ENCODE data around the gene GBP1.
"Not testable (repeated sequence)": the region's sequence is repeated elsewhere in the genome, so short reads cannot be mapped to it uniquely, and the experiment has no call there.

Gene GBP1

GRCh38 chr1:89051300-89051954 lies 13.6 kb downstream of the GBP1 start:
- DNase-seq, result no peak

- DNase-seq, result no peak
Observed at GRCh38 chr1:89050649-89051033, 14.4 kb downstream of the GBP1 start.

DNA sequence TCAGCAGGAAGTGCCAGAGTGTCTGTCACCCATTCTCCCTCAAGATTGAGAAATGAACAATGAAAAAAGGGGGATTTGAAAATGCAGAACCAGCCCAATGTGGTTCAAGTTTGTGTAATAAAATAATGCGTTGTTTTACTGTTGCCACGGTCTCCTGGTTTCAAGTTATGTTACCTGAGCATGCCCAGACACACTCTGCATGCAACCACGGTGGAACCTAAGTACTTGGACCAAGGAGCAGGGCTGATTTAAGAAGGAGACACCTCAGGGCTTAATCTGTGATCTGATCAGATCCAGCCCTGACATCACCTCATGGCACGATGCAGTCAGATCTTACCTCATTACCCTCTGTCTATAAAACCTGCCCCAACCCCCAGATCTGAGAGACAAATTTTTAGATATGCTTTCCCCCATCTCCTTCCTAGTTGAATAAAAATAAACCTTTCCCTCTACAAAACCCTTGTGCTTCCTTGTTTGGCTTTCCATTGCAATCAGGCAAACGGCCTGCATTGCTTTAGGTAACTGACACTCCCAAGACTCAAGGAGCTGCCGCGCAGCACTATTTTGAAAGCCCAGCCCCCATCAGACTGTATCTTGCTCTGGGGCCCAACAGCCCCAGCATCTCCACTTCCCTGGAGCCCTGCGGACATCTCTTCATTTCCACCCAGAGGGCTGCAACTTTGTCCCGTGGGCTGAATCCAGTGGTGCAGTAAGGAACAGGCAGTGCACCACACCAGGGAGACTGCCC lies 14.9 kb downstream of the GBP1 start:
- DNase-seq, result not testable (repeated sequence)

DNA sequence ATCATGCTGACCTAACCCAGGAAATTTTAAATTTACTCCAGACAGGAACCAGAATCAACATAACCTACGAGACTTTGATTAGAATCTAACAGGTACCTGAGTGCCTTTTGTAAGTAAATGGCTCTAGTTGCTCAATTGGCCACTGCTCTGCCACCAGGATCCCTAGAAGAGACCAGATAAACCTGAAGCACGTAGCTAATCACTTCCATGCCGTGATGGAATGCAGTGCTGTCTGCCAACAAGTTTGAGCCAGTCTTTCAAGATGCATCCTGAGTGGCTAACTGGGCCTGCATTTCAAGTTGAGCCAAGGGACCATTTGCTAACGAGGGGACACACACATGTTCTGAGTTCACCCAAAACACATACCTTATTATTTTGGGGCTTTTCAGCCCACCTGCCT lies 15.8 kb downstream of the GBP1 start:
- not testable (repeated sequence) for DNase-seq

DNA sequence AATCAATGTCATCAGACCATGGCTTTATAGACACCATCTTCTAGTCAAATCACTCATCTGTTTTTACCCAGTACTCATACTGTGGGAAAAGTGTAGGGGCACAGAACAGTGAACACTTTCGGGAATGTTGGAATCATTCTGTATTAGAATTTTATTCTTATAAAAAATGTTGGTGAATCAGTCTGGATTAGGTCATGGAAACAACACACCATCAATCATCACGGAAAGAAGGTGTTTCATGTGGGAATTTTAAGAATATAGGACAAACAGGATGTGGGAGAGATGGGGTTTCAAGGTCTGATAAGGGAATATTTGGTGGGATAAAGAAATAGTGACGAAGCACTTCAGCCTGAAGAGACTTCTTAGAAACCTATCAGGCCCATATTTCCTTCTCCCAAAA lies 17.3 kb downstream of the GBP1 start:
- DNase-seq, result no peak

DNA sequence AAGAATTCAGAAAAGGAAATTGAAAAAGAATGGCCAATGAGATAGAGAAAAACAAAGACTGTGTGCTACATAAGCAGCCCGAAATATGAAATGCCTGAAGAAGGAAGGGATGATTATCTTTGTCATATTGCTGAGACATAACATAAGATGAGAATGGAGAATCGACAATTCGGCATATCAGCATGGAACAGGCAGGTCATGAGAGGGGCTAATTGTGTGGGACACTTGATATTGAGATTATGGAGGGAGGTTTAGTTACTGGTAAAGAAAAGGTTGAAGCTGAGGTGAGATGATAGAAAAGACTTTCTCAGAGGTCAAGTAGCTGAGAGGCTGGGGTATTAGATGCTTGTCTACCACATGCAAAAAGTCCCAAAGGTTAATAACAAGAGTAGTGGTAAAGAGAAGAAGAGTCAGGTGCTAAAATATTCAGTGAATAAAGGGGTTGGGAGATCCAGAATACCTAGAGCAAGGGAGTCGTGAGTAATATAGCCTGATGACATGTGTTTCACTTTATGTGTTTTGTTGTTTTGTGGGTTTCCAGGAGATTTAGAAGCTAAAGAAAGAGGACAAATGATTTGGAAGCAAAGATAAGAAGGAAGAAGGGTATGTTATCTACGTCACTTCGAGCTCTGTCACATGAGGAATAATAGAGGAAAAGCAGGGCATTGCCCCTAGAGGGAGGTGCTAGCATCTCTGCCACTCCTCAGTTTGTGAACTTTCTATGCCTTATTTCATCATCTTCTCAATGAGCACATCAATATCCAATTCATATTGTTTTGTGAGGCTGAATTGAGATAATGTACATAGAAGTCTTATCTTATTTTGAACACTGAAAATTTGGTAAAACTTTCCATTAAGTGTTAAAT lies 18.5 kb downstream of the GBP1 start:
- not testable (repeated sequence) for DNase-seq

DNA sequence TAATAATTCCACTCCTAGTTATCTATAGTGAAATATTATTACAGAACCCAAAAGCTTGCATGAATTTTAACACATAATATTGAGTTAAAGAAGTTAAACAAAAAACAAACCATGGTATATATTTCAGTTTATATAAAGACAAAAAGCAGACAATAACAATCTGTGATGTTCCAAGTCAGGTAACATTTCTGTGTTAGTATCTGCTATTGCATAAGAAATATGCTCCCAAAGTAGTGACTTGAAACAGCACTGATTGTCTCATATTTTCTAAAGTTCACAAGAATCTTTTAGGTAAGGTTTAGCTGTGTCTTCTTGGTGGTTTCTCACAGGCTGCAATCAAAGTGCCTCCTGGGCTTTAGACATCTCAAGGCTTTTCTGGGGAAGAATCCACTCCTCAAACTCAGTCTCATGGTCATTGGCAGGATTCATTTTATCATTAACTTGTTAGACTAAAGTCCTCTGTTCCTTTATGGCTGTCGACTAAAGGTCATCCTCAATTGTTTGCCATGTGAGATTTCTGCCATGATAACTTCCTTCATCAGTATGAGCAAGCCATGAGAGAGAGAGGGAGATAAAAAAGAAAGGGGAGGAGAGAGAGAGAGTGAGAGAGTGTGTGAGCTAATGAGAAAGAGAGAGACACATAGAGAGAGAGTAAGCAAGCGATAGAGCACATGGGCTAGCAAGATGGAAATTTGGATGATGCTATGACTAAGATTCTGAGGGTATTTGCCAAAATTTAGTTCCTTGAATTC lies 19.9 kb downstream of the GBP1 start:
- no peak for DNase-seq

- DNase-seq, result no peak
Observed at GRCh38 chr1:89043940-89044339, 21.1 kb downstream of the GBP1 start.

- DNase-seq, result no peak
Observed at GRCh38 chr1:89042491-89042890, 22.5 kb downstream of the GBP1 start.

DNA sequence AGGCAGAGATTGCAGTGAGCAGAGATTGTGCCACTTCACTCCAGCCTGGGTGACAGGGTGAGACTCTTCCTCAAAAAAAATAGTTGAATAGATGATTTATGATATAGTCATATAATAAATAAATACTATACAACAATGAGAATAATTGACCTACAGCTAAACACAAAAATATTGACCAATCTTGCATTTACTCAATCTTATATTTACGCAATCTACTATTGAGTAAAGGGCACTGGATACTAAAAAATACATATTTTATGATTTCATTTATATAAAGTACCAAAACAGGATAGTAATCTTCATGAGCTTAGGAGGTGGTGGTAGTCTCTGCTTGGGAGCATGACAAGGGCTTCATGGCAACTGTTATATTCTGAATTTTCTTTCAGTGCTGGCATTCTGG lies 23.3 kb downstream of the GBP1 start:
- no peak for DNase-seq

- DNase-seq, result no peak
Observed at GRCh38 chr1:89041119-89041641, 23.8 kb downstream of the GBP1 start.

GRCh38 chr1:89040315-89040626 lies 24.7 kb downstream of the GBP1 start:
- no peak for DNase-seq

GRCh38 chr1:89037186-89037585 lies 27.8 kb downstream of the GBP1 start:
- no peak for DNase-seq

DNA sequence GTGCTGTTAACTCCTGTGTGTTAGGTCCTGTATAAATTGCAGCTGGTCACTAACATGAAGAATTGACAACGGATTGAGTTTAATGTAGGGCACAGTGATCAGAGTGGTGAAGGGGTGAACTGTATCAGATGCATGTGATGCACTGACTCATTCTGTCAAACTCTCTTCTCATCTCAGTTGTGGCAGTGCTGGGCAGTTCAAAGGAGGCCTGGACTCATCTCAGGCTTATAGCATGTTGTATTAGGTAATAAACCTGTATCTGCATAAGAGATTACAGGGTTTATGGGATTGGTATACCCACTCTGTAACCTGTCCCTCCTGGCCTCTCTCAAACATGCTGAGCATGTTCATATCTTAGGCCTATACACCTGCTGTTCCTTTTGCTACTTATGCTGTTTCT lies 29.9 kb downstream of the GBP1 start:
- no peak for DNase-seq

DNA sequence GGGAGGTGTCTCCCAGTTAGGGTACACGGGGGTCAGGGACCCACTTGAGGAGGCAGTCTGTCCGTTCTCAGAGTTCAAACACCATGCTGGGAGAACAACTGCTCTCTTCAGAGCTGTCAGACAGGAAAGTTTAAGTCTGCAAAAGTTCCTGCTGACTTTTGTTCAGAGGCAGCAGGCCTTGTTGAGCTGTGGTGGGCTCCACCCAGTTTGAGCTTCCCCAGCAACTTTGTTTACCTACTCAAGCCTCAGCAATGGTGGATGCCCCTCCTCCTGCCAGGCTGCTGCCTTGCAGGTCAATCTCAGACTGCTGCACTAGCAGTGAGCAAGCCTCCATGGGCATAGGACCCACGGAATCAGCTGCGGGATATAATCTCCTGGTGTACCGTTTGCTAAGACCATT lies 31.0 kb downstream of the GBP1 start:
- DNase-seq, result not testable (repeated sequence)

- DNase-seq, result not testable (repeated sequence)
Observed at GRCh38 chr1:89029051-89029450, 36.0 kb downstream of the GBP1 start.

DNA sequence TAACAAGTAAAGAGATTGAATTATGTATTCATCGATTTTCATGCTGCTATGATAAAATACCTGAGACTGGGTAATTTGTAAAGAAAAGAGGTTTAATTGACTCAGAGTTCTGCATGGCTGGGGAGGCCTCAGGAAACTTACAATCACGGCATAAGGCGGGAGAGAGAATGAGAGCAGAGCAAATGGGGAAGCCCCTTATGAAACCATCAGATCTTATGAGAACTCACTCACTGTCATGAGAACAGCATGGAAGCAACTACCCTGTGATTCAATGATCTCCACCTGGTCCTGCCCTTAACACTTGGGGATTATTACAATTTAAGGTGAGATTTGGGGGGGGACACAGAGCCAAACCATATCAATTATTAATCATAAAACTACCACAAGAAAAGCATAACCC lies 39.1 kb downstream of the GBP1 start:
- DNase-seq, result no peak

GRCh38 chr1:89023026-89023425 lies 42.0 kb downstream of the GBP1 start:
- no peak for DNase-seq

- DNase-seq, result no peak
Observed at GRCh38 chr1:89022167-89022959, 42.6 kb downstream of the GBP1 start, which contains the start of gene GBP3. TSS of gene GBP3 (minus strand) at chr1:89022866. CDS start at chr1:89020721, 2,145 bp downstream.

- DNase-seq, result not testable (repeated sequence)
Observed at GRCh38 chr1:89018318-89018717, 46.7 kb downstream of the GBP1 start.

DNA sequence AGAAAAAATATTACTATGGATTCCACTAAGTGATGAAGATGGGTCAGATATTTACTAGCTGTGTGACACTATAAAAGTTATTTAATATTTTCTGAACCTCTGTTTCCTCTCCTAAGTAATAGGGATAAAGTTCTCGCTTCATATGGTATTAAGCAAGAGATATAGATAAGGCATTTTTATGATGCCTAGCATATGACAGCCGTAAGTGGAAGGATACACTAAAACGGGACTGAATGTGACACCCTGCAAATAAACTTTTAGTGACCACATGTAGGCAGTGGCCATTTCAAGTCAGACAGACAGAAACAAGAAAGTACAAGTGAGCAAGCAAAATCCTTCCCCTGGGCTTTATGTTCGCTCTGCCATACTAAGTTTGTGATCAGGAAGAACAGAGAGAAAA lies 56.5 kb downstream of the GBP1 start:
- DNase-seq, result no peak

All from femur (tissue), 1 donor.